BJ (cell line): Measurements from ENCODE around the gene TMEM250. TPM values are rescaled to one million over a fixed set of nuclear protein-coding genes. Genes with fewer than 3 reads are reported as not detected.

Experiments
- CTCF ChIA-PET: fragments of 350-600 bp; formaldehyde crosslinking; extraction: SDS; loops from one replicate; lab custom pipeline; 2021; ENCODE audit warnings: antibody characterized with exemption, inconsistent platforms; lab: Yijun Ruan, JAX
- POLR2A ChIA-PET: fragments of 300-600 bp; sonication (Branson Sonifier 250); formaldehyde crosslinking; extraction: SDS; loops from one replicate; lab custom pipeline; 2021; ENCODE audit warnings: antibody characterized with exemption; lab: Charles Lee
- DNase-seq: peaks from one replicate; pipeline ENCODE4 v3.0.0-alpha.2; 2011; ENCODE audit warnings: low read depth
- H3K27me3 ChIP-seq: 2 replicates; pipeline ENCODE4 v1.6.0; 2011; ENCODE audit warnings: low read length; ENCODE audit not compliant: control insufficient read depth, insufficient read depth
- H3K36me3 ChIP-seq: 2 replicates; pipeline ENCODE4 v1.5.1; 2011; ENCODE audit warnings: low read length; ENCODE audit not compliant: control insufficient read depth, insufficient read depth
- H3K4me3 ChIP-seq: 2 replicates; pipeline ENCODE4 v1.5.1; 2011; ENCODE audit warnings: low read depth, mild to moderate bottlenecking, control low read depth, low read length
- polyA plus RNA-seq: library from polyadenylated mRNA; depleted of rRNA; stranded (reverse); fragments of >200 nt; gene quantifications from 2 replicates; pipeline ENCODE4 v1.2.3, GENCODE V29; 2011
- TF ChIP-seq, protein P1 (sequence below): IDR thresholded peaks from 2 replicates; pipeline ENCODE4 v1.5.1; 2011; ENCODE audit warnings: low read depth, mild to moderate bottlenecking, control low read depth, inconsistent platforms, low read length, moderate library complexity; ENCODE audit not compliant: insufficient read depth

TMEM250 gene
- polyA plus RNA-seq, 1 experiment: 20.7 TPM

DNA sequence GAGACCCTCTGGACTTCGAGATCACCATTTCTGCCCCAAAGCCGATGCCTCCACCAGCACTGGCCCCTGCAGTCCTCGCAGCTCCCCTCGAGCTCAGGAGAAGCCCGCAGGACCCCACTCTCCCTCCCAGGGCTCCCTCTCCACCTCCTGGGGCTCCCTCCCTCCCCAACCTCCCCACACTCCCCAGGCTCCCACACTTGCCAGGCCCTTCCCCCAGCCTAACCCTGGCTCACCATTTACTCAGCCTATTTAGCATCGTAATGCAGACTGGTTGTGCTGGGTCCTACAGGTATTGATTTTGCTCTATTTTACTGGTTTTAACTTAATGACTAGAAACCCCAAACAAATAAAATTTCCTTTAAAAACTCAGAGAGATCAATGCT is 23.7 kb upstream of the TMEM250 start:
- CTCF ChIA-PET: no interaction called here
- Histone ChIP-seq H3K4me3 (no peak overlapping the region), H3K27me3 (peaks cover 19% of the 10 kb centered on the region), H3K36me3 (no peaks in the 10 kb centered on the region)
- POLR2A ChIA-PET: no interaction called here
- TF ChIP-seq, protein P1, sequence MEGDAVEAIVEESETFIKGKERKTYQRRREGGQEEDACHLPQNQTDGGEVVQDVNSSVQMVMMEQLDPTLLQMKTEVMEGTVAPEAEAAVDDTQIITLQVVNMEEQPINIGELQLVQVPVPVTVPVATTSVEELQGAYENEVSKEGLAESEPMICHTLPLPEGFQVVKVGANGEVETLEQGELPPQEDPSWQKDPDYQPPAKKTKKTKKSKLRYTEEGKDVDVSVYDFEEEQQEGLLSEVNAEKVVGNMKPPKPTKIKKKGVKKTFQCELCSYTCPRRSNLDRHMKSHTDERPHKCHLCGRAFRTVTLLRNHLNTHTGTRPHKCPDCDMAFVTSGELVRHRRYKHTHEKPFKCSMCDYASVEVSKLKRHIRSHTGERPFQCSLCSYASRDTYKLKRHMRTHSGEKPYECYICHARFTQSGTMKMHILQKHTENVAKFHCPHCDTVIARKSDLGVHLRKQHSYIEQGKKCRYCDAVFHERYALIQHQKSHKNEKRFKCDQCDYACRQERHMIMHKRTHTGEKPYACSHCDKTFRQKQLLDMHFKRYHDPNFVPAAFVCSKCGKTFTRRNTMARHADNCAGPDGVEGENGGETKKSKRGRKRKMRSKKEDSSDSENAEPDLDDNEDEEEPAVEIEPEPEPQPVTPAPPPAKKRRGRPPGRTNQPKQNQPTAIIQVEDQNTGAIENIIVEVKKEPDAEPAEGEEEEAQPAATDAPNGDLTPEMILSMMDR: no peak
- DNase-seq: no peak

DNA sequence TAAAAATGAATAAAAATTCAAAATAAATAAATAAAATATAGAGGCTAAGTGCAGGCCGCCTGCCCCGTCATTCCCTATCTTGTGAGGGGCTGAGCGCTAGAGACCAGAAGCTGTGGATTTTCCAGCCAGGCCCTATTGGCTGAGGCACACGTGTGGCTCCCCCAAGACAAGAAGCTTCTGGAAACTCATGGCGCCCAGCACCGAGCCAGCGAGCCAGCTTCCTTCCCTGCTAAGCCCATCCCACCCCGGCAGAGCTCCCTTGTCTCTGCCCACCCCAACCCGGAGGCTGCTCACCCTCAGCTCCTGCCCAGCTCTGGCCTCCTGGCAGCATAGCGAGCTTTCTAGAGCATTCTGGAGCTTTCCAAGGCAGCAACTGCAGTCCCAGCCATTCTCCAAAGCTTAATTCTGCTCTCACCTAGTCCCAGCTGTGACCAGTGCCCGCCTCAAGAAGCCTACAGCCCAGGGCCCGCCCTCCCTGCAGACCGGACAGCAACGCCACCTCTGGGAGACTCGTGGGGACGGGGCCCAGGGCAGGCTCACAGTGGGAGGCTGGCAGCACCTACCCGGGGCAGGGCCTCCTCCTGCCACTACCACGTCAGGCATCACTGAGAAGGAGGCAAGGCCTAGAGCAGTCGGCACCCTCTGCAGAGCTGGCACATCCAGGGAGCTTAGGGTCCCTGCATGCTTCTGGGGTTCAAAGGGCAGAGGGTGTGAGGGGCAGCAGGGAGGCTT is 23.2 kb upstream of the TMEM250 start:
- Histone ChIP-seq H3K27me3 (peaks cover 21% of the 10 kb centered on the region), H3K36me3 (no peaks in the 10 kb centered on the region), H3K4me3 (no peak overlapping the region)
- ChIA-PET POLR2A (no interaction called here), CTCF (interaction anchor here (0.8 to 3.0 kb wide), 3 partner anchors 9 to 278 kb away, joined by 3 to 10 read pairs (median 3); no protein-coding TSS in a partner anchor)
- no peak for DNase-seq
- TF ChIP-seq, protein P1: no peak

DNA sequence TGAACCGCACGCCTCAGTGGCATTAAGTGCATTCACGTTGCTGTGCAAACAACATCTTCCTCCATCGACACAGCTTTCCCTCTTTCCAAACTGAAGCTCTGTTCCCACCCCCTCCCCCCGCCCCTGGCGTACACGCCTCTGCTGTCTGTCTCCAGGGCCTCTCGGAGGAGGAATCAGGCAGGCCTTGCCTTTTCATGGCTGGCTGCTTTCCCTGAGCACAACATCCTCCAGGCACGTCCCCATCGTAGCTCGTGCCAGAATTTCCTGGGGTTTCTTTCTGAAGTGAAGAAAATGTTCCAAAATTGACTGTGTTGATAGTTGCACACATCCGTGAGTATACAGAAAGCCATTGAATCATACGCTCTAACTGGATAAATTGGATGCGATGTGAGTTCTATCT is 22.3 kb upstream of the TMEM250 start:
- no peak for DNase-seq
- CTCF ChIA-PET: interaction anchor here (0.8 to 3.0 kb wide), 3 partner anchors 8 to 277 kb away, joined by 3 to 10 read pairs (median 3); no protein-coding TSS in a partner anchor

DNA sequence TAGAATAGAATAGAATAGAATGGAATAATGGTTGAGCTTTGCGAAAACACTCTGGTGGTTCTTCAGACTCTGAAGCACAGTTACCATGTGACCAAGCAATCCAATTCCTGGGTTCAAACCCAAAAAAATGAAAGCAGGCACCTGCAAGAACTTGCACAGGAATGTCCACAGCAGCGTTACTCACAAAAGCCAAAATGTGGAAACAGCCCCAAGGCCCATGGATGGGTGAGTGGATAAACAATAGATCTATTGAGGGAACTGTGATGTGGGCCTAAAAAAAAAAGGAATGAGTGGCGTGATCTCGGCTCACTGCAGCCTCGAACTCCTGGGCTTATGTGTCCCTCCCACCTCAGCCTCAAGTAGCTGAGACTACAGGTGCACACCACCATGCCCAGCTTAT is 21.4 kb upstream of the TMEM250 start:
- H3K4me3 ChIP-seq: no peak overlapping the region
- ChIA-PET POLR2A (no interaction called here), CTCF (interaction anchor here (0.7 to 3.0 kb wide), 2 partner anchors 17 to 19 kb away, joined by 6 to 10 read pairs; no protein-coding TSS in a partner anchor)
- no peak for DNase-seq
- TF ChIP-seq, protein P1: no peak
- peaks cover 20% of the 10 kb centered on the region for H3K27me3 ChIP-seq
- H3K36me3 ChIP-seq: no peaks in the 10 kb centered on the region

More for the DNA sequence above, 22.3 kb upstream of the TMEM250 start:
- peaks cover 19% of the 10 kb centered on the region for H3K27me3 ChIP-seq
- TF ChIP-seq, protein P1: no peak
- POLR2A ChIA-PET: no interaction called here
- no peak overlapping the region for H3K4me3 ChIP-seq
- H3K36me3 ChIP-seq: no peaks in the 10 kb centered on the region

DNA sequence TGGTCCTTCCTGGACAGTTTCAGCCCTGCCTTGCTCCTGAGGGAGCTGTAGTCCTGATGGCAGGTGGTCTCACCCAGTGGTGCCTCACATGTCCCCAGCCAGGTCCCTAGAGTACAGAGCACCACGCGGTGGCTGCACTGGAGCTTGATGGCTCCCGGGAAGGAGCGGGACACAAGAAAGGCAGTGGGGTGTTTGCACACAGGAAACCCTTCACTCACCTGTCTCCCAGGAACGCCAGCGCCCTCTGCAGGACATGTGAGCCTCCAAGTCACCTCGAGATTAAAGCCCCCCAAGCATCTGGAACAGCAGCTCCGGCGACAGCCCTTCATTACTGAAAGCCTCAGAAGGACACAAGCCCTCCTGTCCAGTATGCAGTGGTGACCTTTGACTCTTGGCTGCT is 19.9 kb upstream of the TMEM250 start:
- Histone ChIP-seq H3K27me3 (peaks cover 28% of the 10 kb centered on the region), H3K4me3 (no peak overlapping the region), H3K36me3 (no peaks in the 10 kb centered on the region)
- TF ChIP-seq, protein P1: peak; percentile 44
- ChIA-PET CTCF (interaction anchor here (1.7 to 3.0 kb wide), 2 partner anchors 16 to 171 kb away, joined by 7 to 10 read pairs; no protein-coding TSS in a partner anchor), POLR2A (no interaction called here)
- DNase-seq: no peak
